GM10847 (cell line): ENCODE data around the gene DGKB.

Experiments
- POLR2A ChIP-seq: IDR thresholded peaks from 2 replicates; pipeline ENCODE4 v1.6.1; 2011; ENCODE audit not compliant: insufficient read length; ENCODE audit errors: extremely low read depth

The DGKB gene

GRCh38 chr7:14400271-14400670 is 502.3 kb downstream of the DGKB start:
- TF ChIP-seq POLR2A = no peak

DNA sequence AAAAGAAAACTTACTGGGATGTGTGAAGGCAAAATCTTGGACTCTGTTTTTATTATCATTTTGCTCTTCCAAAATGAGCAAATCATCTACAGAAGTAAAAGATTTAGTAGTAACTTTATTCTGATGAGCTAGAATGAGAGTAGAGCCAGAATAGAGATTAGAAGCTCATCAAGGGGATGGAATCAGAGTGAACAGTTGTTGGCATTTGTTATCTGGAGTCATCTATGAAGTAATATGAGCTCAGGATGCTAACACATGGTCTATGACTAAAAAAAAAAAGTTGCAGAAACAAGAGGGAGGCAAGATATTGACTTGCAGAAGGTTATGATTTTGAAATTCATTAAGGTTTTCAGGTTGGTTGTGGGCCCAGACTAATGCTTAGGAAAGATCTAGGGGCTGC is 504.0 kb downstream of the DGKB start:
- TF ChIP-seq POLR2A = no peak

- TF ChIP-seq POLR2A = no peak
Measured at GRCh38 chr7:14395860-14396259, 506.7 kb downstream of the DGKB start.

DNA sequence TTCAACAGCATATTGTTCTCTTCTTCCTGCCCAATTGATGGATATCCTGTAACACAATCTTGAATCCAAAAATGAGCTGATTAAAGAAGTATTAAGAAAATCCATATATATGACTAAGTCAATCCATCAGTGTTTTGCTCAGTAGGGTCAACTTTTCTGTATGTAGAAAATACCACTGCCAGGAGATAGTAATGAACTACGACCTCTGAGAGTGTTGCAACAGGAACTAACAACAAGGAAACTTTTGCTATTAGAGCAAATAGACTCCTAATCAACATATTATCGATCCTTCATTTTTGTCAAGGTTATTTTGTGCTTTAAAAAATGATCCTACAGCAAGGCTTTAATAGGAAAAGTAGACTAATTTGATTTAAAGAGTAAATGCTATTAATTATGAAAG is 507.8 kb downstream of the DGKB start:
- TF ChIP-seq POLR2A = no peak

DNA sequence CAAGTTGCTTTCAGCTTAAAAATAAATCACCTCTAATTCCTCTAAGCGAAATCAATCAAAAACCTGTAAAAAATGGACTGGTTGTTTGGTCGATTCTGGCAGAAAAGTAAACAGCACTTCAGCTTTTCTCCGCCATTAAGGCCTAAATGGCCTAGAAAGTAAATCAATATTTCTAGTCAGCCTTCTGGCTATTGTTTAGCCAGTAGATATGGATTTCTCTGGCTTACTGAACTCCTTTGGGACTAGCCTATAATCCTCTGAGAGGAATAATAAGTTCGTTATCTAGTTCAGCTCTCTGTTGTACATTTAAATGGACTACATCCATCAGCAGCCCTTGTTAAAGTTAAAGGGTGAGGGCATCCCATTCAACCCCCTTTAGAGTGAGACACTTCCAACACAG is 513.0 kb downstream of the DGKB start:
- TF ChIP-seq POLR2A = no peak

GRCh38 chr7:14389181-14389591 is 513.4 kb downstream of the DGKB start:
- no peak for TF ChIP-seq POLR2A

DNA sequence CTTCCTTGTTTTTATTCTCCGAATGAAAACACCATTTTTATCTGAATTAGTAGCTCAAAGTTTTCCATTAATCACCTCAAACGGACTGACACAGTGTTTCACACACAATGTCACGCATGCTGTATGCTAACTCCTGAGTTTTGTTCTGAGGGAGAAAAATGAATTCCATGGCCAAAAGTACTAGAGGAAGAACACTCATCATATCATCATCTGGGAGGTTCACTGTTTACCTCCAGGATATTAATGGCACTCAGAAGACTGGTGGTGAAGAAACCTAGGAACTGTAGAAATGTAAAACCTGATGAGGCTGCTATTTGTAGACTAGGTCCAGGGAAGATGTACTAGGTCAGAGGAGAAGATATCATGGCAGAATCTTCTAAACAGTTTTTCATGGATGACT is 517.5 kb downstream of the DGKB start:
- TF ChIP-seq POLR2A = no peak

GRCh38 chr7:14381936-14382335 is 520.6 kb downstream of the DGKB start:
- TF ChIP-seq POLR2A = no peak

DNA sequence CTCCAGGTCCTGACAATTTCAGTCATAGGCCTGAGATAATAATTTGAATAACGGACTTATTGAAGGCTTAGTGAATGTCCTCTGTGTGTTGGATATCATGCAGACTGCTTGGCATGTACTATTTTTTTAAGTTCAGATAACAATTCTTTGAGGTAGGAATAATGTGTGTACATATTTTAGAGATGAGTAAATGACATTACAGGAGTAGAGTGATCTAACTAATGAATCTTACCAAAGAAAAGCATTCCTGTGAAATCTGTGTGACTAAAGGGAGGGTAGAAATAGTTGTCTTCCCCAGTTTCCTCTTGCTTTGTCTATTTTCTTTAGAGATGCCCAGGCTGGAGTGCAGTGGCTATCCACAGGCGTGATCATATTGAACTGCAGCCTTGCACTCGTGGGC is 521.2 kb downstream of the DGKB start:
- TF ChIP-seq POLR2A = no peak

DNA sequence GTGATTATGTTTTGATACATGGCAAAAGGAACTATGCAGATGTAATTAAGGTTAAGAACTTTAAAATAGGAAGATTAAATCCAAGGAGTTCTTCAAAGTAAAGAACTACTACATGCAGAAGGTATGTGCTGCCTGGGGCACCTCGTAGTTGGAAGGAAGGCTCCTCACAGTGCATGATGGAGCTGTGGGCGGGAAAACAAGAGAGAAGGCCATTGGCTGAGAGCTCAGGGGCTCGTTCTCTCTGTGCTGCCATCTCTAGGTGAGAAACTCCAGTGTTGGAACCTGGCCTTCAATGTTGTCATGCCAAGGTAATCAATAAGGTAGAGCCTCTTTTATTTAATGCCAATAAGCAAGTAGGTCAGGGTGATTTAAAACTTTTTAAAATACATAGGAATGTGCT is 521.7 kb downstream of the DGKB start:
- no peak for TF ChIP-seq POLR2A

- no peak for TF ChIP-seq POLR2A
Measured at GRCh38 chr7:14377646-14378266, 524.8 kb downstream of the DGKB start.

- no peak for TF ChIP-seq POLR2A
Measured at GRCh38 chr7:14376711-14377110, 525.8 kb downstream of the DGKB start.

GRCh38 chr7:14375998-14376397 is 526.6 kb downstream of the DGKB start:
- TF ChIP-seq POLR2A = no peak

GRCh38 chr7:14374336-14374735 is 528.2 kb downstream of the DGKB start:
- TF ChIP-seq POLR2A = no peak

DNA sequence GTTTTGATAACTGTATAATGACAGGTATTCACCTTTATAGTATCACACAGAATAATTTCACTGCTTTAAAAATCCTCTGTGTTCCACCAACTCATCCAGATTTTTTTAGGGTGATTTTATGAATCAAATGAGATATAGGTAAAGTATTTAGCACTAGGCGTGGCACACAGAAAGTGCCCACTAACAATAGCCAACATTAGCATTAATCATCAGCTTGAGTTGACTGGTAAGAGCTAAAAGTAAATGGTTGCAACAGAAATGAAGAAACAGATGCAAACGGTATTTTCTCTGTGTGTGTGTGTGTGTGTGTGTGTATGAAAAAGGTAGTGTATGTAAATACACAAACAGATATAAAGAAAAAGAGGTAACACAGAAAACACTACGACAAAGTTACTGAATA is 534.3 kb downstream of the DGKB start:
- TF ChIP-seq POLR2A = no peak

DNA sequence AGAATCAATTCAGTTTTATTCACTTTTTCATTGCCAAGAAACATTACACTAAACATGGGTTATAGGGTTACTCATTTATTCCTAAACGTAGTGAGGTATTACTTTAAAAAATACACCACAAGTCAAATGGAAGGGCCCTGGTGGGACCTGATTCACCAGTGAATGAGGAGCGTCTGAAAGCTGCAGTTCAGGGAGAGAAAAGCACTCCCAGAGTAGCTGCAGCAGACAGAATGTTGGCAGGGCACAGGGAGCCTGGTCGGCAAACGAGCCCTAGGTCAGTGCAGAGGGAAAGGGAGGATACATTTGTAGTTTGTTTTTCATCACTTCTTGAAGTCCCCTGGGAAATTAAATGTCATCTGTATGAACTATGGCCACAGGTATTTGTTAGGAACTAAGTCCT is 551.4 kb downstream of the DGKB start:
- no peak for TF ChIP-seq POLR2A

GRCh38 chr7:14341200-14341775 is 561.3 kb downstream of the DGKB start:
- no peak for TF ChIP-seq POLR2A
